ENCODE results near the gene TSTD1. TPM values are rescaled to one million over a fixed set of nuclear protein-coding genes. Genes with fewer than 3 reads are reported as not detected.

TSTD1 gene
- total and polyA plus RNA-seq, 10 of the 15 experiments (the other 5 are each of a cell fraction or from before 2014, with no cell fraction given): 33.3 to 145 (median 89.4) TPM

- no peak for TF ChIP-seq HDAC6 (IDR thresholded peaks at IDR 0.05; ENCODE audit: unreplicated experiment)
- TF ChIP-seq RBBP5 (conservative IDR thresholded peaks at IDR 0.05): no peak
- TF ChIP-seq MEF2A (IDR thresholded peaks at IDR 0.05; ENCODE audit: insufficient read depth, low read depth, low read length): no peak
- TF ChIP-seq MTA2 (IDR thresholded peaks at IDR 0.05; ENCODE audit: low read depth): no peak
- no peak for TF ChIP-seq NFXL1 (IDR thresholded peaks at IDR 0.05; ENCODE audit: borderline replicate concordance)
- TF ChIP-seq SRF (IDR thresholded peaks at IDR 0.05; ENCODE audit: low read depth in 2 of 2, low read length in 2 of 2): no peak
- no peak for TF ChIP-seq STAT1 (conservative IDR thresholded peaks at IDR 0.05)
- no peak for TF ChIP-seq BMI1 (IDR thresholded peaks at IDR 0.05; ENCODE audit: borderline replicate concordance)
- TF ChIP-seq RFX5 (IDR thresholded peaks at IDR 0.05; ENCODE audit: low read depth, low read length): no peak
- TF ChIP-seq CHD4 (IDR thresholded peaks at IDR 0.05): no peak
- no peak for TF ChIP-seq STAT3 (IDR thresholded peaks at IDR 0.05; ENCODE audit: low read depth, low read length)
- no peak for TF ChIP-seq CUX1 (IDR thresholded peaks at IDR 0.05; ENCODE audit: insufficient replicate concordance, low read depth, low read length)
- TF ChIP-seq PAX5 (IDR thresholded peaks at IDR 0.05; ENCODE audit: borderline replicate concordance, low read depth, low read length): no peak
Measured at GRCh38 chr1:161071886-161072371, 33.2 kb upstream of the TSTD1 start (continued).
